HepG2 (cell line): ENCODE results near the gene KIRREL3. TPM values are rescaled to one million over a fixed set of nuclear protein-coding genes. Genes with fewer than 3 reads are reported as not detected.

ENCODE experiments used
- ATAC-seq: fragments of 200-7000 bp; cut with Tn5 transposase; 3 replicates; pipeline ENCODE4 v1.9.1; 2020; ENCODE audit warnings: mild to moderate bottlenecking, moderate library complexity
- BruUV-seq: library from RNA; stranded (reverse); fragments of 400-500 nt; replicated peaks from 2 replicates; lab custom pipeline; 2021; lab: Mats Ljungman, UMichigan
- CTCF ChIA-PET: fragments of 300-600 bp; formaldehyde crosslinking; extraction: SDS; loops from one replicate; lab custom pipeline; 2021; ENCODE audit warnings: low total read pairs, inconsistent platforms, low intra/inter-chr PET ratio; lab: Yijun Ruan, JAX
- POLR2A ChIA-PET: fragments of 350-600 bp; sonication (Branson Sonifier 250); formaldehyde crosslinking; loops from one replicate; lab custom pipeline; 2020; ENCODE audit warnings: antibody characterized with exemption, inconsistent platforms; lab: Yijun Ruan, JAX
- DNase-seq: peaks from one replicate; pipeline ENCODE4 v3.0.0-alpha.2; 2015; ENCODE audit warnings: low spot score
- FAIRE-seq: peaks from 3 replicates; lab custom pipeline; 2011; peaks lifted over from hg19 to GRCh38; lab: Jason Lieb, UNC
- H2AFZ ChIP-seq: one replicate; pipeline ENCODE4 v1.6.1; 2011; ENCODE audit warnings: low read length, inconsistent platforms
- H3K27ac ChIP-seq: fragments of 300-600 bp; 3 replicates; pipeline ENCODE4 v1.8.0; 2011; ENCODE audit warnings: mixed run types, mild to moderate bottlenecking, mixed read lengths, low read length, inconsistent platforms; ENCODE audit not compliant: insufficient read depth; ENCODE audit errors: extremely low read length
- H3K27me3 ChIP-seq, 2 experiments: fragments of 200-600 bp in 1 of 2; 2 replicates in 1 of 2; 3 replicates in 1 of 2; pipeline versions ENCODE4 v1.6.0 to v1.8.0; 2011; ENCODE audit warnings: low read length in 2 of 2, mild to moderate bottlenecking in 2 of 2, moderate library complexity in 2 of 2, inconsistent platforms in 1 of 2; ENCODE audit not compliant: insufficient read depth in 2 of 2, control insufficient read depth in 1 of 2
- H3K36me3 ChIP-seq, 2 experiments: fragments of 200-600 bp in 1 of 2; replicated peaks in 1 of 2; 2 replicates in 1 of 2; 3 replicates in 1 of 2; pipeline versions ENCODE4 v1.5.1 to v1.8.0; 2011; ENCODE audit warnings: low read length in 2 of 2, inconsistent platforms in 1 of 2; ENCODE audit not compliant: insufficient read depth in 2 of 2, control insufficient read depth in 1 of 2
- H3K4me1 ChIP-seq: 2 replicates; pipeline ENCODE4 v1.5.1; 2012; ENCODE audit warnings: low read length, inconsistent platforms; ENCODE audit not compliant: insufficient read depth
- H3K4me2 ChIP-seq: 2 replicates; pipeline ENCODE4 v1.6.0; 2011; ENCODE audit warnings: low read depth, low read length, inconsistent platforms
- H3K4me3 ChIP-seq, 3 experiments: fragments of 200-600 bp in 1 of 3; sonication (generic), shearing (Covaris generic) in 1 of 3; replicated peaks in 1 of 3; 2 replicates each; pipeline ENCODE4 v1.5.1; 2011 to 2016; ENCODE audit warnings: low read length in 3 of 3, inconsistent platforms in 2 of 3, low read depth in 2 of 3, mild to moderate bottlenecking in 2 of 3, control low read depth in 1 of 3, mixed read lengths in 1 of 3; ENCODE audit not compliant: insufficient read depth in 1 of 3
- H3K79me2 ChIP-seq: one replicate; pipeline ENCODE4 v1.6.1; 2011; ENCODE audit warnings: low read length, inconsistent platforms; ENCODE audit not compliant: insufficient read depth
- H3K9ac ChIP-seq: 2 replicates; pipeline ENCODE4 v1.6.0; 2011; ENCODE audit warnings: mild to moderate bottlenecking, low read depth, low read length, inconsistent platforms; ENCODE audit not compliant: insufficient read depth
- H3K9me3 ChIP-seq: 2 replicates; pipeline ENCODE4 v1.5.1; 2012; ENCODE audit warnings: mild to moderate bottlenecking, low read length
- H4K20me1 ChIP-seq: 2 replicates; pipeline ENCODE4 v1.6.0; 2011; ENCODE audit warnings: inconsistent platforms, mild to moderate bottlenecking, low read length, moderate library complexity; ENCODE audit not compliant: insufficient read depth
- ATF2 ChIP-seq: sonication (generic); formaldehyde crosslinking; IDR thresholded peaks from 2 replicates; pipeline ENCODE4 v1.4.0; 2020; ENCODE audit warnings: missing genetic modification reagents
- CC2D1A ChIP-seq: sonication (generic); formaldehyde crosslinking; IDR thresholded peaks from 2 replicates; pipeline ENCODE4 v1.8.1; 2023; ENCODE audit warnings: mild to moderate bottlenecking, missing genetic modification reagents
- EP300 ChIP-seq, 3 experiments: sonication (generic) in 1 of 3; formaldehyde crosslinking in 1 of 3; IDR thresholded peaks; 2 replicates each; pipeline versions ENCODE4 v1.5.1 to v1.6.1; 2011 to 2020; ENCODE audit warnings: low read depth in 2 of 3, low read length in 2 of 3, borderline replicate concordance in 1 of 3, improper control_type of control experiment in 1 of 3, mild to moderate bottlenecking in 1 of 3, missing genetic modification reagents in 1 of 3, moderate library complexity in 1 of 3
- FOXK2 ChIP-seq: fragments of 450-650 bp; IDR thresholded peaks from 2 replicates; pipeline ENCODE4 v1.6.1; 2016
- MBNL3 ChIP-seq: fragments of 250-450 bp; sonication (Bioruptor Pico); conservative IDR thresholded peaks from 2 replicates; pipeline ENCODE4 v1.8.0; 2022; ENCODE audit warnings: mild to moderate bottlenecking, inconsistent platforms
- MLX ChIP-seq: IDR thresholded peaks from 2 replicates; pipeline ENCODE4 v1.6.1; 2016
- NR2F6 ChIP-seq, 2 experiments: IDR thresholded peaks; 2 replicates each; pipeline ENCODE4 v1.6.1; 2016; ENCODE audit warnings: antibody characterized with exemption in 1 of 2, mild to moderate bottlenecking in 1 of 2
- PCBP2 ChIP-seq: fragments of 200-400 bp; formaldehyde crosslinking; optimal IDR thresholded peaks from 2 replicates; pipeline ENCODE3; 2018; ENCODE audit warnings: low read length, low read depth; ENCODE audit not compliant: poor library complexity, severe bottlenecking
- SP140L ChIP-seq: sonication (generic); formaldehyde crosslinking; IDR thresholded peaks from 2 replicates; pipeline ENCODE4 v1.4.0; 2020; ENCODE audit warnings: missing genetic modification reagents, borderline replicate concordance
- THAP11 ChIP-seq: IDR thresholded peaks from 2 replicates; pipeline ENCODE4 v1.6.1; 2016; ENCODE audit warnings: missing biosample characterization, missing genetic modification reagents
- ZBTB7A ChIP-seq: sonication (generic); formaldehyde crosslinking; IDR thresholded peaks from 2 replicates; pipeline ENCODE4 v1.8.0; 2022; ENCODE audit warnings: mild to moderate bottlenecking, missing genetic modification reagents
- ZFP62 ChIP-seq: sonication (generic); formaldehyde crosslinking; IDR thresholded peaks from 2 replicates; pipeline ENCODE4 v1.4.0; 2020; ENCODE audit warnings: missing genetic modification reagents
- ZIK1 ChIP-seq: sonication (generic); formaldehyde crosslinking; IDR thresholded peaks from 2 replicates; pipeline ENCODE4 v1.5.0; 2020; ENCODE audit warnings: mild to moderate bottlenecking, low read depth, missing genetic modification reagents, borderline replicate concordance
- ZKSCAN8 ChIP-seq: IDR thresholded peaks from 2 replicates; pipeline ENCODE4 v1.6.1; 2016; ENCODE audit warnings: borderline replicate concordance, missing genetic modification reagents, missing compliant biosample characterization
- ZNF234 ChIP-seq: sonication (generic); formaldehyde crosslinking; conservative IDR thresholded peaks from 2 replicates; pipeline ENCODE4 v1.5.1; 2020; ENCODE audit warnings: mild to moderate bottlenecking, missing genetic modification reagents
- ZNF564 ChIP-seq: sonication (generic); formaldehyde crosslinking; IDR thresholded peaks from 2 replicates; pipeline ENCODE4 v1.8.1; 2023; ENCODE audit warnings: mild to moderate bottlenecking, missing genetic modification reagents
- ZNF616 ChIP-seq: sonication (generic); formaldehyde crosslinking; IDR thresholded peaks from 2 replicates; pipeline ENCODE4 v1.5.0; 2020; ENCODE audit warnings: low read depth, mild to moderate bottlenecking, missing genetic modification reagents
- WGBS: methylation state at CpG from one replicate; pipeline ENCODE4 v1.1.6; 2017; ENCODE audit warnings: low lambda C conversion rate; 5-methylcytosine and 5-hydroxymethylcytosine counted together
- in situ Hi-C: cut with HindIII; loops from 2 replicates; pipeline ENCODE4 v1.10.0; 2017; ENCODE audit warnings: low pct_unique_long_range_greater_than_20kb; ENCODE audit not compliant: extremely low pct_ligation_motif_present
- intact Hi-C: fragments of 100-400 bp; cut with micrococcal nuclease; formaldehyde crosslinking; loops from one replicate; pipeline ENCODE4 v1.10.0; 2022; ENCODE audit not compliant: unreplicated experiment
- polyA plus RNA-seq, 8 experiments: library from polyadenylated mRNA; depleted of rRNA in 3 of 8; stranded (reverse) in 7 of 8; unstranded in 1 of 8; fragments of >200 nt; fragmentation: Illumina TruSeq in 4 of 8; extraction: Trizol in 4 of 8; gene quantifications; 2 replicates each; pipeline versions ENCODE4 v1.2.1 to v1.2.3, GENCODE V29; 2011 to 2016; ENCODE audit warnings: low read depth in 4 of 8, missing spikeins in 1 of 8, mixed read lengths in 1 of 8; ENCODE audit not compliant: insufficient read depth in 1 of 8
- total RNA-seq, 5 experiments: library from RNA; depleted of rRNA; stranded (reverse); fragments of >200 nt; fragmentation: Illumina TruSeq; extraction: Trizol; gene quantifications; 2 replicates each; pipeline ENCODE4 v1.2.3, GENCODE V29; 2016; ENCODE audit warnings: low read depth in 1 of 5

The KIRREL3 gene
- total and polyA plus RNA-seq, 2 of the 13 experiments (the other 11 are each of a cell fraction or from before 2014, with no cell fraction given): not detected

- Histone ChIP-seq H3K4me2 (no peak overlapping the region), H3K27ac (no peak overlapping the region), H3K79me2 (no peaks in the 10 kb centered on the region), H3K4me1 (no peaks in the 10 kb centered on the region), H3K36me3 (no peaks in the 10 kb centered on the region), H4K20me1 (no peaks in the 10 kb centered on the region), H3K9me3 (no peaks in the 10 kb centered on the region), H2AFZ (no peak overlapping the region), H3K27me3 (0 out of 5 replicates have a peak, but pooled peaks cover 0 to 9% of the 10 kb centered on the region in 2 experiments), H3K9ac (no peak overlapping the region), H3K4me3 (no peak overlapping the region)
- FAIRE-seq: no peak
- ChIA-PET CTCF (no interaction called here), POLR2A (no interaction called here)
- 46% methylated on average over 2 of the region's 2 CpGs for WGBS
- no TSS peak for BruUV-seq
- ATAC-seq: no peak
- in situ Hi-C loops: no loop called here
- no peak for TF ChIP-seq ATF2 (CRISPR knock-in tag)
- TF ChIP-seq ZNF616 (CRISPR knock-in tag): no peak
- no peak for TF ChIP-seq ZNF564
- TF ChIP-seq SP140L (CRISPR knock-in tag): no peak
- no peak for TF ChIP-seq THAP11
- no peak for TF ChIP-seq ZFP62 (CRISPR knock-in tag)
- DNase-seq: no peak
- intact Hi-C loops: no loop called here
Observed at GRCh38 chr11:126853732-126854131, 146.8 kb downstream of the KIRREL3 start.

DNA sequence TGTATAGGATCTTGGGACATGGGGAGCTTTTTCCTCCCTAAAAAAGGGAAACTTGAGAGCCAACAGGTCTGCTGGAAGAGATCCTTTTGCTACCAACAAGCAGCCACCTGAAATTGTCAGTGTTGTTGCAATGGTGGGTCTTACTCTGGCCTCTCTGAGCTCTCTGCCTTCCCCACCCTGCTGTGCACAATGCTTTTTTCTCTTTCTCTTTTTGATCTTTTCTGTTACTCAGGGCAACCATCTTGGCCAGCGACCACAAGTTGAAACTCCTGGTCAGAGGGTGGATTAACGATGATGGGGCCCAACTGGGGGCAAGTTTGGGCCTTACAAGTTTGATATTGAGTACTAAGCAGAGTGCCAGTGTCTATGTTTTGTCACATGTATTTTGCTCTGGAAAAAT lies 155.8 kb downstream of the KIRREL3 start:
- Histone ChIP-seq H3K4me3 (no peak overlapping the region), H3K9ac (no peak overlapping the region), H3K9me3 (no peaks in the 10 kb centered on the region), H3K27ac (no peak overlapping the region), H2AFZ (no peak overlapping the region), H3K79me2 (no peaks in the 10 kb centered on the region), H4K20me1 (no peaks in the 10 kb centered on the region), H3K4me2 (no peak overlapping the region), H3K36me3 (no peaks in the 10 kb centered on the region), H3K27me3 (peaks cover 0 to 7% of the 10 kb centered on the region in 2 experiments; a peak in 1 of 5 replicates), H3K4me1 (no peaks in the 10 kb centered on the region)
- FAIRE-seq: no peak
- ChIA-PET POLR2A (no interaction called here), CTCF (no interaction called here)
- in situ Hi-C loops: no loop called here
- intact Hi-C loops: no loop called here
- 0% methylated on average over 2 of the region's 2 CpGs for WGBS
- BruUV-seq: no TSS peak
- no peak for DNase-seq
- no peak for ATAC-seq
- TF ChIP-seq CC2D1A: no peak
- no peak for TF ChIP-seq ZIK1
- TF ChIP-seq ZBTB7A (CRISPR knock-in tag): no peak
- no peak for TF ChIP-seq ZKSCAN8 (CRISPR knock-in tag)
- TF ChIP-seq EP300 (IDR thresholded peaks at IDR 0.05; ENCODE audit: low read depth in 2 of 2, low read length in 2 of 2): no peak
- no peak for TF ChIP-seq EP300 (CRISPR knock-in tag; IDR thresholded peaks at IDR 0.05; ENCODE audit: borderline replicate concordance)
- TF ChIP-seq MBNL3 (CRISPR knock-in tag): no peak
- TF ChIP-seq FOXK2: no peak
- TF ChIP-seq ZNF234 (CRISPR knock-in tag): no peak
- no peak for TF ChIP-seq MLX (CRISPR knock-in tag)
- no peak for TF ChIP-seq PCBP2
- TF ChIP-seq NR2F6 (IDR thresholded peaks at IDR 0.05): no peak
- no peak for TF ChIP-seq NR2F6 (CRISPR knock-in tag; IDR thresholded peaks at IDR 0.05)
